ENCODE measurements around the gene CD63. TPM values are rescaled to one million over a fixed set of nuclear protein-coding genes. Genes with fewer than 3 reads are reported as not detected.

CD63 gene
- total and polyA plus RNA-seq, 2 of the 13 experiments (the other 11 are each of a cell fraction or from before 2014, with no cell fraction given): 234 to 277 TPM

- TF ChIP-seq KIAA2018 (CRISPR knock-in tag; IDR thresholded peaks at IDR 0.05; ENCODE audit: borderline replicate concordance) (0 out of 2 replicates have a peak, but pooled peaks have one; percentile 15), SYNCRIP (IDR thresholded peaks at IDR 0.05; ENCODE audit: insufficient read depth, low read depth, low read length) (no peak), HIC2 (CRISPR knock-in tag; IDR thresholded peaks at IDR 0.05; ENCODE audit: low read depth) (no peak), SP1 (IDR thresholded peaks at IDR 0.05) (no peak), SP1 (CRISPR knock-in tag; IDR thresholded peaks at IDR 0.05) (peak; percentile 95), ZNF260 (CRISPR knock-in tag; IDR thresholded peaks at IDR 0.05; ENCODE audit: borderline replicate concordance, low read depth) (no peak), ZNF768 (CRISPR knock-in tag; IDR thresholded peaks at IDR 0.05) (peak; percentile 66), MTA3 (CRISPR knock-in tag; IDR thresholded peaks at IDR 0.05) (no peak), FOXA3 (CRISPR knock-in tag; IDR thresholded peaks at IDR 0.05) (peak; percentile 48), THYN1 (CRISPR knock-in tag; IDR thresholded peaks at IDR 0.05; ENCODE audit: borderline replicate concordance, low read depth) (0 out of 2 replicates have a peak, but pooled peaks have one; percentile 58), ZNF225 (CRISPR knock-in tag; IDR thresholded peaks at IDR 0.05) (no peak), HDAC2 (CRISPR knock-in tag; IDR thresholded peaks at IDR 0.05) (peak; percentile 93), MYC (CRISPR knock-in tag; IDR thresholded peaks at IDR 0.05; ENCODE audit: borderline replicate concordance) (peak; percentile 58; the same call in 1 of the 2 replicates), SRY (CRISPR knock-in tag; IDR thresholded peaks at IDR 0.05) (peak; percentile 95), TSC22D2 (CRISPR knock-in tag; IDR thresholded peaks at IDR 0.05; ENCODE audit: borderline replicate concordance) (0 out of 2 replicates have a peak, but pooled peaks have one; percentile 42), HNRNPUL1 (IDR thresholded peaks at IDR 0.05; ENCODE audit: low read depth, low read length) (no peak), RBM22 (optimal IDR thresholded peaks at IDR 0.05; ENCODE audit: low read length) (no peak), ZNF235 (CRISPR knock-in tag; IDR thresholded peaks at IDR 0.05; ENCODE audit: borderline replicate concordance) (no peak), SRSF4 (IDR thresholded peaks at IDR 0.05; ENCODE audit: low read depth, low read length, poor library complexity, severe bottlenecking) (no peak), KDM1A (CRISPR knock-in tag; IDR thresholded peaks at IDR 0.05) (no peak), ZNF205 (CRISPR knock-in tag; IDR thresholded peaks at IDR 0.05) (peak; percentile 85; the same call in 1 of the 2 replicates)
Observed at GRCh38 chr12:55715833-55716581, 12.8 kb downstream of the CD63 start, which contains the start of gene BLOC1S1 (continued).

Data from HepG2 (cell line).